ENCODE data around the gene CRYBG1. TPM values are rescaled to one million over a fixed set of nuclear protein-coding genes. Genes with fewer than 3 reads are reported as not detected.

CRYBG1 gene
- total and polyA plus RNA-seq, 2 of the 13 experiments (the other 11 are each of a cell fraction or from before 2014, with no cell fraction given): 10.1 to 21.9 TPM

DNA sequence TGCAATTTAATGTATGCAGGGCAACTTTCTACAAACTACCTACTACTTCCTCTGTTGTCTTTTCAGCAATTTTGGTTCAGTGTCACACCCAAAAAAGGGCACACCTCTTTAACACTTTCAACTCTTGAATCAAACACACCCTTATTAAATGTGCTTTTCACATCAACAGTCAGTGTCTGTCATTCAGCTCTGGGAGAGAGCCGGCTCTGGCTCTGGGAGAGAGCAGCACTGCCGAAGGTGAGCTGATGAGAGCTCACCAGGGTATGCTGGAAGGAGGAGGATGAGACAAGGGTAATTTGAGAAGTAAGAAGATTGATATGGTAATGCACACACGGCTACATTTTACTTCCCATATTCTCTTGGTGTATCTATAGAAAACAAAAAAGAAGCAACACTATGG, 134.5 kb downstream of the CRYBG1 start:
- Histone ChIP-seq H3K4me3 (replicated peaks in 1 of 3; ENCODE audit: insufficient read depth in 1 of 3, low read depth in 2 of 3, low read length in 3 of 3) (no peak overlapping the region), H3K27me3 (ENCODE audit: control insufficient read depth in 1 of 2, insufficient read depth in 2 of 2, low read length in 2 of 2) (peaks cover 0 to 21% of the 10 kb centered on the region in 2 experiments; a peak in 2 of 5 replicates), H2AFZ (ENCODE audit: low read length) (no peak overlapping the region), H3K4me1 (ENCODE audit: insufficient read depth, low read length) (no peaks in the 10 kb centered on the region), H3K9me3 (ENCODE audit: low read length) (no peaks in the 10 kb centered on the region), H3K9ac (ENCODE audit: insufficient read depth, low read depth, low read length) (no peak overlapping the region), H3K36me3 (replicated peaks in 1 of 2; ENCODE audit: control insufficient read depth in 1 of 2, insufficient read depth in 2 of 2, low read length in 2 of 2) (no peaks in the 10 kb centered on the region), H3K4me2 (ENCODE audit: low read depth, low read length) (no peak overlapping the region), H3K79me2 (ENCODE audit: insufficient read depth, low read length) (no peaks in the 10 kb centered on the region), H4K20me1 (ENCODE audit: insufficient read depth, low read length) (no peaks in the 10 kb centered on the region), H3K27ac (ENCODE audit: extremely low read length, insufficient read depth, low read length) (no peak overlapping the region)
- no TSS peak for BruUV-seq (replicated peaks)
- 3% methylated on average over 3 of the region's 3 CpGs for WGBS (ENCODE audit: low lambda C conversion rate)
- in situ Hi-C loops (cut with HindIII; ENCODE audit: extremely low pct_ligation_motif_present, low pct_unique_long_range_greater_than_20kb) (no loop called here), intact Hi-C loops (cut with micrococcal nuclease; ENCODE audit: unreplicated experiment) (no loop called here)
- DNase-seq (ENCODE audit: low spot score): no peak
- ATAC-seq: no peak
- no peak for FAIRE-seq
- ChIA-PET POLR2A (no interaction called here), CTCF (ENCODE audit: low intra/inter-chr PET ratio, low total read pairs) (no interaction called here)
- TF ChIP-seq CHD4 (IDR thresholded peaks at IDR 0.05; ENCODE audit: borderline replicate concordance, low read length): no peak
- TF ChIP-seq AGO2 (optimal IDR thresholded peaks at IDR 0.05; ENCODE audit: low read depth, low read length): no peak
- TF ChIP-seq, protein P1, sequence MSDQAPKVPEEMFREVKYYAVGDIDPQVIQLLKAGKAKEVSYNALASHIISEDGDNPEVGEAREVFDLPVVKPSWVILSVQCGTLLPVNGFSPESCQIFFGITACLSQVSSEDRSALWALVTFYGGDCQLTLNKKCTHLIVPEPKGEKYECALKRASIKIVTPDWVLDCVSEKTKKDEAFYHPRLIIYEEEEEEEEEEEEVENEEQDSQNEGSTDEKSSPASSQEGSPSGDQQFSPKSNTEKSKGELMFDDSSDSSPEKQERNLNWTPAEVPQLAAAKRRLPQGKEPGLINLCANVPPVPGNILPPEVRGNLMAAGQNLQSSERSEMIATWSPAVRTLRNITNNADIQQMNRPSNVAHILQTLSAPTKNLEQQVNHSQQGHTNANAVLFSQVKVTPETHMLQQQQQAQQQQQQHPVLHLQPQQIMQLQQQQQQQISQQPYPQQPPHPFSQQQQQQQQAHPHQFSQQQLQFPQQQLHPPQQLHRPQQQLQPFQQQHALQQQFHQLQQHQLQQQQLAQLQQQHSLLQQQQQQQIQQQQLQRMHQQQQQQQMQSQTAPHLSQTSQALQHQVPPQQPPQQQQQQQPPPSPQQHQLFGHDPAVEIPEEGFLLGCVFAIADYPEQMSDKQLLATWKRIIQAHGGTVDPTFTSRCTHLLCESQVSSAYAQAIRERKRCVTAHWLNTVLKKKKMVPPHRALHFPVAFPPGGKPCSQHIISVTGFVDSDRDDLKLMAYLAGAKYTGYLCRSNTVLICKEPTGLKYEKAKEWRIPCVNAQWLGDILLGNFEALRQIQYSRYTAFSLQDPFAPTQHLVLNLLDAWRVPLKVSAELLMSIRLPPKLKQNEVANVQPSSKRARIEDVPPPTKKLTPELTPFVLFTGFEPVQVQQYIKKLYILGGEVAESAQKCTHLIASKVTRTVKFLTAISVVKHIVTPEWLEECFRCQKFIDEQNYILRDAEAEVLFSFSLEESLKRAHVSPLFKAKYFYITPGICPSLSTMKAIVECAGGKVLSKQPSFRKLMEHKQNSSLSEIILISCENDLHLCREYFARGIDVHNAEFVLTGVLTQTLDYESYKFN (CRISPR knock-in tag; conservative IDR thresholded peaks at IDR 0.05): no peak
- no peak for TF ChIP-seq ZBTB21 (CRISPR knock-in tag; IDR thresholded peaks at IDR 0.05)
- TF ChIP-seq, protein P2, sequence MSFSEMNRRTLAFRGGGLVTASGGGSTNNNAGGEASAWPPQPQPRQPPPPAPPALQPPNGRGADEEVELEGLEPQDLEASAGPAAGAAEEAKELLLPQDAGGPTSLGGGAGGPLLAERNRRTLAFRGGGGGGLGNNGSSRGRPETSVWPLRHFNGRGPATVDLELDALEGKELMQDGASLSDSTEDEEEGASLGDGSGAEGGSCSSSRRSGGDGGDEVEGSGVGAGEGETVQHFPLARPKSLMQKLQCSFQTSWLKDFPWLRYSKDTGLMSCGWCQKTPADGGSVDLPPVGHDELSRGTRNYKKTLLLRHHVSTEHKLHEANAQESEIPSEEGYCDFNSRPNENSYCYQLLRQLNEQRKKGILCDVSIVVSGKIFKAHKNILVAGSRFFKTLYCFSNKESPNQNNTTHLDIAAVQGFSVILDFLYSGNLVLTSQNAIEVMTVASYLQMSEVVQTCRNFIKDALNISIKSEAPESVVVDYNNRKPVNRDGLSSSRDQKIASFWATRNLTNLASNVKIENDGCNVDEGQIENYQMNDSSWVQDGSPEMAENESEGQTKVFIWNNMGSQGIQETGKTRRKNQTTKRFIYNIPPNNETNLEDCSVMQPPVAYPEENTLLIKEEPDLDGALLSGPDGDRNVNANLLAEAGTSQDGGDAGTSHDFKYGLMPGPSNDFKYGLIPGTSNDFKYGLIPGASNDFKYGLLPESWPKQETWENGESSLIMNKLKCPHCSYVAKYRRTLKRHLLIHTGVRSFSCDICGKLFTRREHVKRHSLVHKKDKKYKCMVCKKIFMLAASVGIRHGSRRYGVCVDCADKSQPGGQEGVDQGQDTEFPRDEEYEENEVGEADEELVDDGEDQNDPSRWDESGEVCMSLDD (CRISPR knock-in tag; IDR thresholded peaks at IDR 0.05; ENCODE audit: borderline replicate concordance): no peak
- no peak for TF ChIP-seq TEAD3 (CRISPR knock-in tag; optimal IDR thresholded peaks at IDR 0.05; ENCODE audit: borderline replicate concordance)
- no peak for TF ChIP-seq ZNF543 (CRISPR knock-in tag; IDR thresholded peaks at IDR 0.05)
- TF ChIP-seq ZBTB42 (CRISPR knock-in tag; IDR thresholded peaks at IDR 0.05): no peak
- TF ChIP-seq, protein P3, sequence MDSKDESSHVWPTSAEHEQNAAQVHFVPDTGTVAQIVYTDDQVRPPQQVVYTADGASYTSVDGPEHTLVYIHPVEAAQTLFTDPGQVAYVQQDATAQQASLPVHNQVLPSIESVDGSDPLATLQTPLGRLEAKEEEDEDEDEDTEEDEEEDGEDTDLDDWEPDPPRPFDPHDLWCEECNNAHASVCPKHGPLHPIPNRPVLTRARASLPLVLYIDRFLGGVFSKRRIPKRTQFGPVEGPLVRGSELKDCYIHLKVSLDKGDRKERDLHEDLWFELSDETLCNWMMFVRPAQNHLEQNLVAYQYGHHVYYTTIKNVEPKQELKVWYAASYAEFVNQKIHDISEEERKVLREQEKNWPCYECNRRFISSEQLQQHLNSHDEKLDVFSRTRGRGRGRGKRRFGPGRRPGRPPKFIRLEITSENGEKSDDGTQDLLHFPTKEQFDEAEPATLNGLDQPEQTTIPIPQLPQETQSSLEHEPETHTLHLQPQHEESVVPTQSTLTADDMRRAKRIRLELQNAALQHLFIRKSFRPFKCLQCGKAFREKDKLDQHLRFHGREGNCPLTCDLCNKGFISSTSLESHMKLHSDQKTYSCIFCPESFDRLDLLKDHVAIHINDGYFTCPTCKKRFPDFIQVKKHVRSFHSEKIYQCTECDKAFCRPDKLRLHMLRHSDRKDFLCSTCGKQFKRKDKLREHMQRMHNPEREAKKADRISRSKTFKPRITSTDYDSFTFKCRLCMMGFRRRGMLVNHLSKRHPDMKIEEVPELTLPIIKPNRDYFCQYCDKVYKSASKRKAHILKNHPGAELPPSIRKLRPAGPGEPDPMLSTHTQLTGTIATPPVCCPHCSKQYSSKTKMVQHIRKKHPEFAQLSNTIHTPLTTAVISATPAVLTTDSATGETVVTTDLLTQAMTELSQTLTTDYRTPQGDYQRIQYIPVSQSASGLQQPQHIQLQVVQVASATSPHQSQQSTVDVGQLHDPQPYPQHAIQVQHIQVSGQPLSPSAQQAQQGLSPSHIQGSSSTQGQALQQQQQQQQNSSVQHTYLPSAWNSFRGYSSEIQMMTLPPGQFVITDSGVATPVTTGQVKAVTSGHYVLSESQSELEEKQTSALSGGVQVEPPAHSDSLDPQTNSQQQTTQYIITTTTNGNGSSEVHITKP (CRISPR knock-in tag; IDR thresholded peaks at IDR 0.05; ENCODE audit: low read depth): no peak
- TF ChIP-seq, protein P4, sequence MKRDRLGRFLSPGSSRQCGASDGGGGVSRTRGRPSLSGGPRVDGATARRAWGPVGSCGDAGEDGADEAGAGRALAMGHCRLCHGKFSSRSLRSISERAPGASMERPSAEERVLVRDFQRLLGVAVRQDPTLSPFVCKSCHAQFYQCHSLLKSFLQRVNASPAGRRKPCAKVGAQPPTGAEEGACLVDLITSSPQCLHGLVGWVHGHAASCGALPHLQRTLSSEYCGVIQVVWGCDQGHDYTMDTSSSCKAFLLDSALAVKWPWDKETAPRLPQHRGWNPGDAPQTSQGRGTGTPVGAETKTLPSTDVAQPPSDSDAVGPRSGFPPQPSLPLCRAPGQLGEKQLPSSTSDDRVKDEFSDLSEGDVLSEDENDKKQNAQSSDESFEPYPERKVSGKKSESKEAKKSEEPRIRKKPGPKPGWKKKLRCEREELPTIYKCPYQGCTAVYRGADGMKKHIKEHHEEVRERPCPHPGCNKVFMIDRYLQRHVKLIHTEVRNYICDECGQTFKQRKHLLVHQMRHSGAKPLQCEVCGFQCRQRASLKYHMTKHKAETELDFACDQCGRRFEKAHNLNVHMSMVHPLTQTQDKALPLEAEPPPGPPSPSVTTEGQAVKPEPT (CRISPR knock-in tag; IDR thresholded peaks at IDR 0.05; ENCODE audit: low read depth): no peak
